ENCODE data around the gene LCTL. TPM values are rescaled to one million over a fixed set of nuclear protein-coding genes. Genes with fewer than 3 reads are reported as not detected.

Gene LCTL
- total RNA-seq, 1 donor from 2014 or later = not detected

DNA sequence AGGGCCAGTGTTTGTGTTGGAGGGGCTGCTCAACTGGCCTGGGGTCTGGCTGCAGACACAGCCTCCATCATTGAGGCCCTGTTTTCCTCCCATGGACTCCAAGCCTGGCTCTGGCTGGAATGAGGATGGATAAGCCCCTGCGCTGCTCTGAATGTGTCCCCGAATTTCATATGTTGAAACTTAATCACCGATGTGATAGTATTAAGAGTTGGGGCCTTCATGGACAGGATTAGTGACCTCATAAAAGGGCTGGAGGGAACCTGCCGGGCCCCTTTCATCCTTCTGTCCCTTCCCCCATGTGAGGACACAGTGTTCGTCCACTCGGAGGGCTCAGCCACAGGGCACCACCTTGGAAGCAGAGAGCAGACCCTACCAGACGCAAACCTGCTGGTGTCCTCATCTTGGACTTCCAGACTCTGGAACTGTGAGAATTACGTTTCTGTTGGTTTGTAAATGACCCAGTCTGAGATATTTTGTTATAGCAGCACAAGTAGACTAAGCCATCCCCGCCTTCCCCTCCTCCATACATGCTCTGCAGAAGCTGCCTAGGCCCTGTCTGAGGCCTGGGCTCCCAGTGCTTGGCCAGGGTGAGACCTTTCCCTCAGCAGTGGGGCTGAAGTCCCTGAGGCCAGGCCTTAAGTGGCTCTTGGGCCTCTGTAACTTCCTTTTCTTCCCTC lies 3.8 kb upstream of the LCTL start:
- Histone ChIP-seq H3K27ac (replicated peaks) (no peak overlapping the region), H3K36me3 (no peaks in the 10 kb centered on the region), H3K4me3 (no peak overlapping the region), H3K9me3 (replicated peaks) (no peaks in the 10 kb centered on the region), H3K27me3 (ENCODE audit: low read depth) (no peaks in the 10 kb centered on the region), H3K4me1 (peaks cover 21% of the 10 kb centered on the region)
- TF ChIP-seq, protein P1, sequence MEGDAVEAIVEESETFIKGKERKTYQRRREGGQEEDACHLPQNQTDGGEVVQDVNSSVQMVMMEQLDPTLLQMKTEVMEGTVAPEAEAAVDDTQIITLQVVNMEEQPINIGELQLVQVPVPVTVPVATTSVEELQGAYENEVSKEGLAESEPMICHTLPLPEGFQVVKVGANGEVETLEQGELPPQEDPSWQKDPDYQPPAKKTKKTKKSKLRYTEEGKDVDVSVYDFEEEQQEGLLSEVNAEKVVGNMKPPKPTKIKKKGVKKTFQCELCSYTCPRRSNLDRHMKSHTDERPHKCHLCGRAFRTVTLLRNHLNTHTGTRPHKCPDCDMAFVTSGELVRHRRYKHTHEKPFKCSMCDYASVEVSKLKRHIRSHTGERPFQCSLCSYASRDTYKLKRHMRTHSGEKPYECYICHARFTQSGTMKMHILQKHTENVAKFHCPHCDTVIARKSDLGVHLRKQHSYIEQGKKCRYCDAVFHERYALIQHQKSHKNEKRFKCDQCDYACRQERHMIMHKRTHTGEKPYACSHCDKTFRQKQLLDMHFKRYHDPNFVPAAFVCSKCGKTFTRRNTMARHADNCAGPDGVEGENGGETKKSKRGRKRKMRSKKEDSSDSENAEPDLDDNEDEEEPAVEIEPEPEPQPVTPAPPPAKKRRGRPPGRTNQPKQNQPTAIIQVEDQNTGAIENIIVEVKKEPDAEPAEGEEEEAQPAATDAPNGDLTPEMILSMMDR (IDR thresholded peaks at IDR 0.05; ENCODE audit: borderline replicate concordance) = no peak
- no peak for DNase-seq
- intact Hi-C loops (cut with micrococcal nuclease) = no loop called here

DNA sequence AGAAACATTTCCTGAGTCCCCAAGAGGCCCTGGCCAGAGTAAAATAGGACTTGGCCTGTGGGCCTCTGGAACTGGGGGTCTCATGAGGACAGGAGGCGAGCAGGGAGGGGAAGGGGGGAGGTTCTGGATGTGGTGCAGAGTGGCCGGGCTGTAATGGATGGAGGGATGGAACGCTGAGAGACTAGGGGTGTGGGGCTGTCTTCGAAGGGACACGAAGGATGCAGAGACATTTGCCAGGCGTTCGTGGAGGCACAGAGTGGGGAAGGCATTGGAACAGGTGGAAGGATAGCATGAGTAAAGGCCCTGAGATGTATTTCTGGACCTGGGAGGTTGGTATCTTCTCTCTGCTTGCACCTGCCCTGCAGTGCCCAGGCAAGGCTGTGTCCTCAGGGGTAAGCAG lies 2.1 kb upstream of the LCTL start:
- TF ChIP-seq, protein P1 (IDR thresholded peaks at IDR 0.05; ENCODE audit: borderline replicate concordance) = no peak
- intact Hi-C loops (cut with micrococcal nuclease) = no loop called here
- H3K4me3 ChIP-seq = no peak overlapping the region

DNA sequence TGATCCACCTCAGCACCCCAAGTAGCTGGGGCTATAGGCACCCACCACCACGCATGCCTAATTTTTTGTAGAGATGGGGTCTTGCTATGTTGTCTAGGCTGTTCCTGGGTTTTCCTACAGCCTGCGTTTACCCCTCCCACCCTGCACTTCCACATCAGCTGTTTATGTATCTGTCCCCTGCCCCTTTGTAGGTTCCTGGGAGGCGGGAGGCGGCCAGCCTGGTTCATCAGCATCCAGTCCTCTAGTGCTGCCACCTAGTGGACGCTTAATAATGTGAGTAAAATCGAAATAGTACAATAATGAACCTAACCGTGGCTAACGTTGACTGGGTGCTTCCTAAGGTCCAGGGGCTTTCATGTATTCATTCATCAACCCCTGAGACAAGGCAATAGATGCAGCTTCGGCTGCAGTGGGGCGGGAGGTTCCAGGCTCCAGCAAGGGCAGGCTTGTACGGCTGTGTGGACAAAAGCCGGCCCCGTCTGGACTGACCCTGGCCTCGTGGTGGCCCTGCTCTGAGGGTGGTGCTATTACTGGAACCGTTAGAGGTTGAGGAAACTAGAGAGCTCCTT lies 1.2 kb upstream of the LCTL start:
- Histone ChIP-seq H3K27ac (replicated peaks) (no peak overlapping the region), H3K4me1 (peaks cover 7% of the 10 kb centered on the region), H3K27me3 (ENCODE audit: low read depth) (no peaks in the 10 kb centered on the region), H3K4me3 (peak overlapping the region; percentile 4), H3K9me3 (replicated peaks) (no peaks in the 10 kb centered on the region), H3K36me3 (no peaks in the 10 kb centered on the region)
- DNase-seq = peak; percentile 32
- intact Hi-C loops (cut with micrococcal nuclease) = no loop called here
- TF ChIP-seq, protein P1 (IDR thresholded peaks at IDR 0.05; ENCODE audit: borderline replicate concordance) = peak; percentile 78

More for the DNA sequence above, 2.1 kb upstream of the LCTL start:
- Histone ChIP-seq H3K27ac (replicated peaks) (no peak overlapping the region), H3K4me1 (peaks cover 7% of the 10 kb centered on the region), H3K27me3 (ENCODE audit: low read depth) (no peaks in the 10 kb centered on the region), H3K9me3 (replicated peaks) (no peaks in the 10 kb centered on the region), H3K36me3 (no peaks in the 10 kb centered on the region)
- DNase-seq = no peak

DNA sequence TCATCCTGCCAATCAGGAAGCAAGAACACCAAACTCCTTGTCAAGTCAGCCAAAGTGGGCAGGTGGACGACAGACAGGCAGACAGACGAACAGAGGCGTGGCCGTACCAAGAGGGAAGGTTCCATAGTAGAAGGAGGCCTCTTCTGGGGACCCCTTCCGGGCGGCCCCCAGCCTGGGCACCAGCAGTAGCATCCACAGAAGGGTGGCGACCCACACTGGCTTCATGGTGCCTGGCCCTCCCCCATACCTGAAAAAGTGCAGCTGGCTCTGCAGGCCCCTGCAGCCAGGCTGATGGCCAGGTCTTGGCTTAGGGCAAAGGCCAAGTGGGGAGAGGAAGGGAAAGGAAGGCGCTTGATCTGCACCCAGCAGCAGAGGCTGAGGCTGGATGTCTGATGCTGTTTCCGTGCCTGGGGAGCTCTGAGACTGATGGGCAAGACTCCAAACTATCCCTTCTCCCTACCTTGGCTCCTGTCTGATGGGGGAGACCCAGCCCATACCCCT lies 607 bp downstream of the LCTL start:
- no peak for DNase-seq
- Histone ChIP-seq H3K36me3 (no peaks in the 10 kb centered on the region), H3K27ac (replicated peaks) (no peak overlapping the region), H3K4me3 (no peak overlapping the region), H3K9me3 (replicated peaks) (no peaks in the 10 kb centered on the region), H3K27me3 (ENCODE audit: low read depth) (no peaks in the 10 kb centered on the region), H3K4me1 (peaks cover 7% of the 10 kb centered on the region)
- intact Hi-C loops (cut with micrococcal nuclease) = no loop called here
- TF ChIP-seq, protein P1 (IDR thresholded peaks at IDR 0.05; ENCODE audit: borderline replicate concordance) = no peak

DNA sequence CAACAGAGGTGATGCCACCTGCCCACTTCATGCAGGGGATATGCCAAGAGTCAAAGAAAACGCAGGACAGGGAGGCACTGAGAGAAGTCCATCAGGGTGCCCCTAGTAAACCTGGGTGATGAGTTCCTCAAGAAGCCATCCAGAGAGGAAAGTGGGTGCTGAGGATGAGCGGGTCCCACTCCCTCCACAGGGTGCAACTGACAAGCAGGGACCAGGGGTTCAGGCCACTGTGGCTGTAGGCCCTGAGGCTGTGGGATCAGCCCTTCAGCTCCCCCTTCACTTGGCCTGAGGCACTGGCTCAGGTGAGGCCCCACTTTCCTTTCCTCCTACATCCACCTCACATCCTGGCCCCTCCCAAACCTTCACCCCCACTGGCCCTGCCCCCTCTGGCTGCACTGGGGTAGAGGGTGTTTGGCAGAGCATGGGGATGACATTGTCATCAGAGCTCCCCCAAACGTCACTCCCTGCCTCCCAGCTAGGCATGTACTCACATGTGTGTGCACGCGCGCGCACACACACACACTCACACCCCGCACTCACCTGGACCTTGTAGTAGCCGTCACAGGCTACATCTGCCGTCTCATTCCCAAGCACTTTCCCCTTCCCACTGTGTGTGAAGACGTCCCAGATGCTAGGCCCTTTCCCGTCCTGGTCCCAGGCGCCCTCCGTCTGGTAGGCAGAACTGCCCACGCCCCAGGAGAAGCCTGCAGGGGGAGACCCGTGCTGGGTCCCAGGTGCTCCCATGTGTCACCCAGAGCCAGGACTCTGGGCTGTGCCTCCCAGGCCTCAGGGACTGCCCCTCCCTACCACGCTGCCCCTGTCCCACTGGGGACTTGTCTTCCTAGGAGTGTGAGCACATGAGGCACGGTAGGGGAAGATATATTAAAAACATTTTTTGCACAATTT lies 1.4 kb downstream of the LCTL start:
- no peaks in the 10 kb centered on the region for H3K36me3 ChIP-seq
- intact Hi-C loops (cut with micrococcal nuclease) = no loop called here
- TF ChIP-seq, protein P1 (IDR thresholded peaks at IDR 0.05; ENCODE audit: borderline replicate concordance) = no peak
- no peaks in the 10 kb centered on the region for H3K27me3 ChIP-seq (ENCODE audit: low read depth)
- no peak for DNase-seq
- no peaks in the 10 kb centered on the region for H3K9me3 ChIP-seq (replicated peaks)
- no peak overlapping the region for H3K4me3 ChIP-seq
- H3K27ac ChIP-seq (replicated peaks) = no peak overlapping the region
- H3K4me1 ChIP-seq = peaks cover 7% of the 10 kb centered on the region
